Measurements from ENCODE around the gene EHD3. TPM values are rescaled to one million over a fixed set of nuclear protein-coding genes. Genes with fewer than 3 reads are reported as not detected.

EHD3 gene
- total and polyA plus RNA-seq, 4 donors: 7.2 to 20.2 (median 13.2) TPM

DNA sequence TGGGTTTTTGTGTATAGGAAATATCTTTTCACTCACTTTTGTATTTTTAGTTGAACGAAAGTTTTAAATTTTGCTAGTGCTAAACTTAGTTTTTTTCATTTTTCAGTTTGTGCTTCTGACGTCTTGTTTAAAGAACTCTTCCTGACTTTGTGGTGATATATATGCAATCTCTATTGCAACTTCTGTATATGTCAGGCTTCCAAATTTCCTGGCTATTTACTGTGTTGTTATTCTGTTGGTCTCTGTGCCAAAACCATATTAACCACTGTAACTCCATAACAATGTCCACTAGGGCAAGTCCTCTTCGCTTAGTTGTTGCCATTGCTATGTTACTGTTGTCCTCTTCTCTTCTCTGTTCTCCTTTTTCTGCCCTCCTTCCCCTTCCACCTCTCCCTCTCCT, 3.2 kb upstream of the EHD3 start (continued):
- TF ChIP-seq, protein P1, sequence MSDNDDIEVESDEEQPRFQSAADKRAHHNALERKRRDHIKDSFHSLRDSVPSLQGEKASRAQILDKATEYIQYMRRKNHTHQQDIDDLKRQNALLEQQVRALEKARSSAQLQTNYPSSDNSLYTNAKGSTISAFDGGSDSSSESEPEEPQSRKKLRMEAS (IDR thresholded peaks at IDR 0.05): no peak
- TF ChIP-seq FOXA1 (IDR thresholded peaks at IDR 0.05): no peak
- no peak for TF ChIP-seq EGR1 (IDR thresholded peaks at IDR 0.05; ENCODE audit: low read depth in 2 of 2)
- TF ChIP-seq, protein P2, sequence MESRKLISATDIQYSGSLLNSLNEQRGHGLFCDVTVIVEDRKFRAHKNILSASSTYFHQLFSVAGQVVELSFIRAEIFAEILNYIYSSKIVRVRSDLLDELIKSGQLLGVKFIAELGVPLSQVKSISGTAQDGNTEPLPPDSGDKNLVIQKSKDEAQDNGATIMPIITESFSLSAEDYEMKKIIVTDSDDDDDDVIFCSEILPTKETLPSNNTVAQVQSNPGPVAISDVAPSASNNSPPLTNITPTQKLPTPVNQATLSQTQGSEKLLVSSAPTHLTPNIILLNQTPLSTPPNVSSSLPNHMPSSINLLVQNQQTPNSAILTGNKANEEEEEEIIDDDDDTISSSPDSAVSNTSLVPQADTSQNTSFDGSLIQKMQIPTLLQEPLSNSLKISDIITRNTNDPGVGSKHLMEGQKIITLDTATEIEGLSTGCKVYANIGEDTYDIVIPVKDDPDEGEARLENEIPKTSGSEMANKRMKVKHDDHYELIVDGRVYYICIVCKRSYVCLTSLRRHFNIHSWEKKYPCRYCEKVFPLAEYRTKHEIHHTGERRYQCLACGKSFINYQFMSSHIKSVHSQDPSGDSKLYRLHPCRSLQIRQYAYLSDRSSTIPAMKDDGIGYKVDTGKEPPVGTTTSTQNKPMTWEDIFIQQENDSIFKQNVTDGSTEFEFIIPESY (IDR thresholded peaks at IDR 0.05): no peak

DNA sequence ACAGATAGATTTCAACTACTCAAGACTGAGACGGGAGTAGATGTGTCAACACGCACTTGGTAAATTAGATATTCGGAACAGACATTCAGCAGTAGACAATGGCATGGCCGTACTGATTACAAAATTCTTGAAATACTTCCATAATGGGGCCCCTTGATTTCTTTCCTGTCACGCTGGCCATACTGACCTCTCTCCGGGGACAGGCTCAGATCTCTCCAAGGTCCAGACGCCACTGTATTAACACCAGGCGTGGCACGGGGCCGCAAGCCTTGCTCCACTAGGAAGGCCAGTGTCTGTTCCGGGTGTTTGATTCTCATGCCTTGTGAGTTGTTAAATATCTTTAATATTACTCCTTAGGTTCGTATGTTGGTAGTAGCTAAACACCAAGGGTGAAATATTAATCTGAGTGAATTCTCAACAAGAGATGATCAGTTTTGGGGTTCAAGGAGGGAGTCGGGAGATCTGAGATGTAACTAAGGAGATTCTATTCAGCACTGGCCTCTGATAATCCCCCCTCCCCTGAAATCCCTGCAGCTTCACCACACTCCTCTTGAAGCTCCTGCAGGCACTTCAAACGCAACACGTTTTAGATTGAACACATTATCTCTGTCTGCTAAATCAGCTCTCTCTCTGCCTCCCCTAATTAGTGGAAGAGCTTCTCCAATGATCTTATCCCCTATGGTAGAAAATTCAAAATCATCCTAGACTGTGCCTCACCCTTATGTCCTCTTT, 2.2 kb upstream of the EHD3 start:
- H3K27me3 ChIP-seq (ENCODE audit: control insufficient read depth in 4 of 4, insufficient read depth in 4 of 4, low read length in 3 of 4): peaks cover 0 to 9% (median 2%) of the 10 kb centered on the region in 4 donors
- DNase-seq (ENCODE audit: low spot score): no peak
- no peak overlapping the region for H3K4me3 ChIP-seq (ENCODE audit: low read depth in 1 of 3, low read length in 3 of 3)
- 62% methylated on average over 15 of the region's 15 CpGs for WGBS
- H3K36me3 ChIP-seq (ENCODE audit: control insufficient read depth in 4 of 4, insufficient read depth in 3 of 4, low read depth in 1 of 4, low read length in 3 of 4): no peaks in the 10 kb centered on the region
- TF ChIP-seq HNF4A (conservative IDR thresholded peaks at IDR 0.05) (no peak), EGR1 (IDR thresholded peaks at IDR 0.05; ENCODE audit: low read depth in 2 of 2) (no peak), GABPA (IDR thresholded peaks at IDR 0.05 in 1 of 2, conservative IDR thresholded peaks at IDR 0.05 in 1 of 2) (no peak), JUND (IDR thresholded peaks at IDR 0.05) (no peak), NR2F2 (IDR thresholded peaks at IDR 0.05) (no peak), HNF4G (IDR thresholded peaks at IDR 0.05) (no peak), FOXA2 (IDR thresholded peaks at IDR 0.05) (no peak), RAD21 (IDR thresholded peaks at IDR 0.05) (no peak), FOXA1 (IDR thresholded peaks at IDR 0.05) (no peak), RXRA (IDR thresholded peaks at IDR 0.05) (no peak), YY1 (IDR thresholded peaks at IDR 0.05) (no peak), SP1 (IDR thresholded peaks at IDR 0.05) (no peak), TAF1 (conservative IDR thresholded peaks at IDR 0.05) (no peak)
- TF ChIP-seq, protein P3, sequence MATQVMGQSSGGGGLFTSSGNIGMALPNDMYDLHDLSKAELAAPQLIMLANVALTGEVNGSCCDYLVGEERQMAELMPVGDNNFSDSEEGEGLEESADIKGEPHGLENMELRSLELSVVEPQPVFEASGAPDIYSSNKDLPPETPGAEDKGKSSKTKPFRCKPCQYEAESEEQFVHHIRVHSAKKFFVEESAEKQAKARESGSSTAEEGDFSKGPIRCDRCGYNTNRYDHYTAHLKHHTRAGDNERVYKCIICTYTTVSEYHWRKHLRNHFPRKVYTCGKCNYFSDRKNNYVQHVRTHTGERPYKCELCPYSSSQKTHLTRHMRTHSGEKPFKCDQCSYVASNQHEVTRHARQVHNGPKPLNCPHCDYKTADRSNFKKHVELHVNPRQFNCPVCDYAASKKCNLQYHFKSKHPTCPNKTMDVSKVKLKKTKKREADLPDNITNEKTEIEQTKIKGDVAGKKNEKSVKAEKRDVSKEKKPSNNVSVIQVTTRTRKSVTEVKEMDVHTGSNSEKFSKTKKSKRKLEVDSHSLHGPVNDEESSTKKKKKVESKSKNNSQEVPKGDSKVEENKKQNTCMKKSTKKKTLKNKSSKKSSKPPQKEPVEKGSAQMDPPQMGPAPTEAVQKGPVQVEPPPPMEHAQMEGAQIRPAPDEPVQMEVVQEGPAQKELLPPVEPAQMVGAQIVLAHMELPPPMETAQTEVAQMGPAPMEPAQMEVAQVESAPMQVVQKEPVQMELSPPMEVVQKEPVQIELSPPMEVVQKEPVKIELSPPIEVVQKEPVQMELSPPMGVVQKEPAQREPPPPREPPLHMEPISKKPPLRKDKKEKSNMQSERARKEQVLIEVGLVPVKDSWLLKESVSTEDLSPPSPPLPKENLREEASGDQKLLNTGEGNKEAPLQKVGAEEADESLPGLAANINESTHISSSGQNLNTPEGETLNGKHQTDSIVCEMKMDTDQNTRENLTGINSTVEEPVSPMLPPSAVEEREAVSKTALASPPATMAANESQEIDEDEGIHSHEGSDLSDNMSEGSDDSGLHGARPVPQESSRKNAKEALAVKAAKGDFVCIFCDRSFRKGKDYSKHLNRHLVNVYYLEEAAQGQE (IDR thresholded peaks at IDR 0.05): no peak
- TF ChIP-seq, protein P2 (IDR thresholded peaks at IDR 0.05): no peak
- TF ChIP-seq, protein P1 (IDR thresholded peaks at IDR 0.05): no peak
- TF ChIP-seq, protein P4, sequence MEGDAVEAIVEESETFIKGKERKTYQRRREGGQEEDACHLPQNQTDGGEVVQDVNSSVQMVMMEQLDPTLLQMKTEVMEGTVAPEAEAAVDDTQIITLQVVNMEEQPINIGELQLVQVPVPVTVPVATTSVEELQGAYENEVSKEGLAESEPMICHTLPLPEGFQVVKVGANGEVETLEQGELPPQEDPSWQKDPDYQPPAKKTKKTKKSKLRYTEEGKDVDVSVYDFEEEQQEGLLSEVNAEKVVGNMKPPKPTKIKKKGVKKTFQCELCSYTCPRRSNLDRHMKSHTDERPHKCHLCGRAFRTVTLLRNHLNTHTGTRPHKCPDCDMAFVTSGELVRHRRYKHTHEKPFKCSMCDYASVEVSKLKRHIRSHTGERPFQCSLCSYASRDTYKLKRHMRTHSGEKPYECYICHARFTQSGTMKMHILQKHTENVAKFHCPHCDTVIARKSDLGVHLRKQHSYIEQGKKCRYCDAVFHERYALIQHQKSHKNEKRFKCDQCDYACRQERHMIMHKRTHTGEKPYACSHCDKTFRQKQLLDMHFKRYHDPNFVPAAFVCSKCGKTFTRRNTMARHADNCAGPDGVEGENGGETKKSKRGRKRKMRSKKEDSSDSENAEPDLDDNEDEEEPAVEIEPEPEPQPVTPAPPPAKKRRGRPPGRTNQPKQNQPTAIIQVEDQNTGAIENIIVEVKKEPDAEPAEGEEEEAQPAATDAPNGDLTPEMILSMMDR (IDR thresholded peaks at IDR 0.05; ENCODE audit: low read depth, low read length, missing input control): no peak
- TF ChIP-seq, protein P5, sequence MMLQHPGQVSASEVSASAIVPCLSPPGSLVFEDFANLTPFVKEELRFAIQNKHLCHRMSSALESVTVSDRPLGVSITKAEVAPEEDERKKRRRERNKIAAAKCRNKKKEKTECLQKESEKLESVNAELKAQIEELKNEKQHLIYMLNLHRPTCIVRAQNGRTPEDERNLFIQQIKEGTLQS (IDR thresholded peaks at IDR 0.05): no peak
- H3K9ac ChIP-seq (ENCODE audit: low read depth in 1 of 2, low read length in 2 of 2): no peak overlapping the region
- no peaks in the 10 kb centered on the region for H3K9me3 ChIP-seq (ENCODE audit: control insufficient read depth in 4 of 4, low read length in 3 of 4)
- H3K27ac ChIP-seq (ENCODE audit: low read depth in 1 of 2, low read length in 2 of 2): no peak overlapping the region
- H3K4me1 ChIP-seq (ENCODE audit: control insufficient read depth in 4 of 4, insufficient read depth in 4 of 4, low read length in 3 of 4): peaks cover 0 to 7% (median 4%) of the 10 kb centered on the region in 4 donors
